ENCODE results near the gene DDX49. TPM values are rescaled to one million over a fixed set of nuclear protein-coding genes. Genes with fewer than 3 reads are reported as not detected.

The DDX49 gene
- total and polyA plus RNA-seq, 8 donors, result 25.3 to 185 (median 53.5) TPM

- Histone ChIP-seq H3K9me3 (no peaks in the 10 kb centered on the region), H3K27ac (no peak overlapping the region), H3K4me1 (peaks cover 13 to 48% (median 27%) of the 10 kb centered on the region in 4 donors), H3K4me3 (no peak overlapping the region), H3K36me3 (peaks cover 25 to 42% (median 36%) of the 10 kb centered on the region in 4 donors), H3K27me3 (peaks cover 5 to 43% (median 34%) of the 10 kb centered on the region in 3 donors)
- 30 to 54% (median 37%) methylated on average over 8 to 18 of the region's 18 CpGs for WGBS, 5 donors
- intact Hi-C loops (cut with DNase I; ENCODE audit: low total_unique reads), result no loop called here
- TF ChIP-seq POLR2AphosphoS5 (IDR thresholded peaks at IDR 0.05) (no peak), POLR2A (IDR thresholded peaks at IDR 0.05) (no peak), EP300 (IDR thresholded peaks at IDR 0.05) (no peak)
- TF ChIP-seq, protein P1, sequence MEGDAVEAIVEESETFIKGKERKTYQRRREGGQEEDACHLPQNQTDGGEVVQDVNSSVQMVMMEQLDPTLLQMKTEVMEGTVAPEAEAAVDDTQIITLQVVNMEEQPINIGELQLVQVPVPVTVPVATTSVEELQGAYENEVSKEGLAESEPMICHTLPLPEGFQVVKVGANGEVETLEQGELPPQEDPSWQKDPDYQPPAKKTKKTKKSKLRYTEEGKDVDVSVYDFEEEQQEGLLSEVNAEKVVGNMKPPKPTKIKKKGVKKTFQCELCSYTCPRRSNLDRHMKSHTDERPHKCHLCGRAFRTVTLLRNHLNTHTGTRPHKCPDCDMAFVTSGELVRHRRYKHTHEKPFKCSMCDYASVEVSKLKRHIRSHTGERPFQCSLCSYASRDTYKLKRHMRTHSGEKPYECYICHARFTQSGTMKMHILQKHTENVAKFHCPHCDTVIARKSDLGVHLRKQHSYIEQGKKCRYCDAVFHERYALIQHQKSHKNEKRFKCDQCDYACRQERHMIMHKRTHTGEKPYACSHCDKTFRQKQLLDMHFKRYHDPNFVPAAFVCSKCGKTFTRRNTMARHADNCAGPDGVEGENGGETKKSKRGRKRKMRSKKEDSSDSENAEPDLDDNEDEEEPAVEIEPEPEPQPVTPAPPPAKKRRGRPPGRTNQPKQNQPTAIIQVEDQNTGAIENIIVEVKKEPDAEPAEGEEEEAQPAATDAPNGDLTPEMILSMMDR (IDR thresholded peaks at IDR 0.05), result no peak
- DNase-seq, result no peak
These were observed 21.4 kb upstream of the DDX49 start for GRCh38 chr19:18898081-18898606.

GRCh38 chr19:18898607-18899408, 20.7 kb upstream of the DDX49 start:
- Histone ChIP-seq H3K4me1 (peaks cover 13 to 43% (median 25%) of the 10 kb centered on the region in 4 donors), H3K27ac (no peak overlapping the region), H3K36me3 (peaks cover 31 to 49% (median 43%) of the 10 kb centered on the region in 4 donors), H3K9me3 (no peaks in the 10 kb centered on the region), H3K4me3 (no peak overlapping the region), H3K27me3 (peaks cover 5 to 36% (median 29%) of the 10 kb centered on the region in 3 donors)
- no peak for DNase-seq
- TF ChIP-seq, protein P1 (IDR thresholded peaks at IDR 0.05), result no peak
- intact Hi-C loops (cut with DNase I; ENCODE audit: low total_unique reads), result no loop called here
- WGBS, 5 donors, result 59 to 76% (median 65%) methylated on average over 14 to 18 of the region's 18 CpGs

DNA sequence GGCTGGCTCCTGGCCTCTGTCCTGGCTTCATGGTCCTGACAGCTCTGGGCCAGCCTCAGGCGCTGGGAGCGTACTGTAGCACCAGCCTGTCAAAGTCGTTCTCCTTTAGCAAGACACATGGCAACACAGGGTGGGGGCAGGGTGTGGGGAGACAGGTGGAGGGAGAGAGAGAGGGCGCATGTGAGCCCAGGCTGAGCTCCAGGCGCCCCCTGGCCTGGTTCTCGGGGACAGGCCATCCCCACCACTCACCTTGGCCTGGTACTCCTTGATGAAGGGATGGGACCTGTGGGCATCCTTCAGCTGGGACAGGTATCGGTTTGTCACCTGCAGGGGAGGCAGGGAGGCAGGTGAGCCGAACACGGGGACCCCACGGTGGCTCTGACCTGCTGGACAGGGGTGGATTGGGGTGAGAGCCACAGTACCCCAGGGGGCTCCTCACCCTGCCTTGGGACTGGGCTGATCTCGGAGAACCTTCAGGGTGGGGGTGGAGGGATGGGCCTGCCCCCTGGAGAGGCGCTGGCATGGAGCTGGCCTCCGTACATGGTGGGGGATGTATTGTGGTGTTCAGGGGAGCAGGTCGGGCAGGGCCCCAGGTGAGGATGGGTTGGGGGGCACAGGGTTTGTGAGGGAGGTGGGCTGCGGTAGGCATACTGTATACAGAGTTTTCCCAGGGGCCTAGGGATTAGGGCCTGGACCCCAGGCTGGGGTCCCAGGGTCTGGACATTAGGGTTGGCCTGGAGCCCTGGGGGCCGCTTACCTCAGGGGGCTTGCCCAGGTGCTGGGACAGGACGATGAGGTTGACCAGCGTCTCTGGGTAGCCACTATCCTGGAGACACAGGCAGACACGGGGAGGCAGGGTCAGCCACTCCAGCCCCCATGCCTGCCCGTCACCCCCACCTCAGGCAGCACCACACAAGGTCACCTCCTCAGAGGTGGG, 19.6 kb upstream of the DDX49 start:
- TF ChIP-seq POLR2AphosphoS5 (IDR thresholded peaks at IDR 0.05) (no peak), POLR2A (IDR thresholded peaks at IDR 0.05) (no peak), EP300 (IDR thresholded peaks at IDR 0.05) (no peak)
- TF ChIP-seq, protein P1 (IDR thresholded peaks at IDR 0.05), result no peak
- no peak overlapping the region for H3K27ac ChIP-seq
- peaks cover 12 to 32% (median 14%) of the 10 kb centered on the region in 4 donors for H3K4me1 ChIP-seq
- H3K4me3 ChIP-seq, result no peak overlapping the region
- peaks cover 0 to 25% (median 18%) of the 10 kb centered on the region in 3 donors for H3K27me3 ChIP-seq
- DNase-seq, result no peak
- intact Hi-C loops (cut with DNase I; ENCODE audit: low total_unique reads), result no loop called here
- H3K9me3 ChIP-seq, result no peaks in the 10 kb centered on the region
- WGBS, 5 donors, result 82 to 90% (median 86%) methylated on average over 12 to 20 of the region's 20 CpGs
- H3K36me3 ChIP-seq, result peaks cover 38 to 60% (median 54%) of the 10 kb centered on the region in 4 donors

Data from stomach (tissue), 9 donors.